Peyer's patch (tissue), 4 donors: ENCODE measurements around the gene CEP63.

Experiments used
- CTCF ChIP-seq, 6 experiments: fragments of 450-650 bp in 4 of 6; fragments of 200-600 bp in 2 of 6; sonication (generic) in 1 of 6; IDR thresholded peaks; one replicate each; pipeline ENCODE4 v1.5.1; 2017 to 2019; ENCODE audit warnings: antibody characterized with exemption in 6 of 6, mild to moderate bottlenecking in 3 of 6, moderate library complexity in 1 of 6
- POLR2A ChIP-seq, 2 donors: fragments of 450-650 bp; IDR thresholded peaks; one replicate each; pipeline ENCODE4 v1.5.1; 2017; ENCODE audit warnings: antibody characterized with exemption in 2 of 2, mild to moderate bottlenecking in 2 of 2, moderate library complexity in 2 of 2

DNA sequence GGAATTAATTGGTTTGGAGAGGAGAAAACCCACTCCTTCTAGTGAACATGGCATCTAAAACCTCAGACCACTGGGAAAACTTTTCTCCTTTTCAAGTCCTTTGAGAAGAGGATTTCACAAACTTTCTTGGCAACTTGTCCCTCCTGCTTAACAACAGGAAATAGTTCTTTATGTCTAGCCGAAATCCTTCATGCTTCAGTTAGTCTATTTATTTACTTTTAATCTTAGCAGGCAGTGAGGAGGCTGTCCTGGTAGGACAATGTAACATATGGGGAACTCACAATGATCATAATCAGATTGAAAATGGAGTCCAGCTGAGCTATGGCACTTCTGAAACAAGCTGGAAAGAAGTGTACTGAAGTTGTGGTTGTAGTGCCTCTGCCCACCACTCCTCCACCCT is 114.3 kb downstream of the CEP63 start:
- no peak for TF ChIP-seq CTCF (IDR thresholded peaks at IDR 0.05)
- TF ChIP-seq POLR2A (IDR thresholded peaks at IDR 0.05): no peak
